NCI-H2107 (cell line): ENCODE results near the gene RNF31.
"Not testable (repeated sequence)": the region's sequence is repeated elsewhere in the genome, so short reads cannot be mapped to it uniquely, and the experiment has no call there.

Source experiments
- DNase-seq: peaks from one replicate; lab custom pipeline; 2025; lab: John Stamatoyannopoulos, UW

The RNF31 gene

DNA sequence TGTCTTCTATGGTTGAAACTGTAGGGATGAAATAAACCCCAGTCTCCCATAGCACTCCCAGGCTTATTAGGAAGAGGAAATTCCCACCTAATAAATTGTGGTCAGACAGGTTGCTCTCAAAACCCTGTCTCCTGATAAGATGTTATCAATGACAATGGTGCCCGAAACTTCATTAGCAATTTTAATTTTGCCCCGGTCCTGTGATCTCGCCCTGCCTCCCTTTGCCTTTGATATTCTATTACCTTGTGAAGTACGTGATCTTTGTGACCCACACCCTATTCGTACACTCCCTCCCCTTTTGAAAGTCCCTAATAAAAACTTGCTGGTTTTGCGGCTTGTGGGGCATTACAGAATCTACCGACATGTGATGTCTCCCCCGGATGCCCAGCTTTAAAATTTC is 55.2 kb downstream of the RNF31 start:
- not testable (repeated sequence) for DNase-seq

DNA sequence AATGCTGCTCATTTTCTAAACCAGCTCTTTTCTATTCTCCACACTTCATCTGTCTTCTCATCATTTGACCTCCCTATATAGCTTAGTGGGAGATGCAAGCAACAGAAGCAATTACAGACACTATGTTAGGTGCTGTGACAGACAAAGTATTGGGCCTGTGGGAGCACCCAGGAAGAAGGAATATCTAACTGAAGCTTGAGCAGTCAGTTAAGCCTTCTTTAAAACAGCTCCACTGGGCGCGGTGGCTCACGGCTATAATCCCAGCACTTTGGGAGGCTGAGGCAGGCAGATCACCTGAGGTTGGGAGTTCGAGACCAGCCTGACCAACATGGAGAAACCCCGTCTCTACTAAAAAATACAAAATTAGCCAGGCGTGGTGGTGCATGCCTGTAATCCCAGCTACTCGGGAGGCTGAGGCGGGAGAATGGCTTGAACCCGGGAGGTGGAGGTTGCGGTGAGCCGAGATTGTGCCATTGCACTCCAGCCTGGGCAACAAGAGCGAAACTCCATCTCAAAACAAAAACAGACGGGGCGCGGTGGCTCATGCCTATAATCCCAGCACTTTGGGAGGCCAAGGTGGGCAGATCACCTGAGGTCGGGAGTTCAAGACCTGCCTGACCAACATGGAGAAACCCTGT is 56.1 kb downstream of the RNF31 start:
- not testable (repeated sequence) for DNase-seq

DNA sequence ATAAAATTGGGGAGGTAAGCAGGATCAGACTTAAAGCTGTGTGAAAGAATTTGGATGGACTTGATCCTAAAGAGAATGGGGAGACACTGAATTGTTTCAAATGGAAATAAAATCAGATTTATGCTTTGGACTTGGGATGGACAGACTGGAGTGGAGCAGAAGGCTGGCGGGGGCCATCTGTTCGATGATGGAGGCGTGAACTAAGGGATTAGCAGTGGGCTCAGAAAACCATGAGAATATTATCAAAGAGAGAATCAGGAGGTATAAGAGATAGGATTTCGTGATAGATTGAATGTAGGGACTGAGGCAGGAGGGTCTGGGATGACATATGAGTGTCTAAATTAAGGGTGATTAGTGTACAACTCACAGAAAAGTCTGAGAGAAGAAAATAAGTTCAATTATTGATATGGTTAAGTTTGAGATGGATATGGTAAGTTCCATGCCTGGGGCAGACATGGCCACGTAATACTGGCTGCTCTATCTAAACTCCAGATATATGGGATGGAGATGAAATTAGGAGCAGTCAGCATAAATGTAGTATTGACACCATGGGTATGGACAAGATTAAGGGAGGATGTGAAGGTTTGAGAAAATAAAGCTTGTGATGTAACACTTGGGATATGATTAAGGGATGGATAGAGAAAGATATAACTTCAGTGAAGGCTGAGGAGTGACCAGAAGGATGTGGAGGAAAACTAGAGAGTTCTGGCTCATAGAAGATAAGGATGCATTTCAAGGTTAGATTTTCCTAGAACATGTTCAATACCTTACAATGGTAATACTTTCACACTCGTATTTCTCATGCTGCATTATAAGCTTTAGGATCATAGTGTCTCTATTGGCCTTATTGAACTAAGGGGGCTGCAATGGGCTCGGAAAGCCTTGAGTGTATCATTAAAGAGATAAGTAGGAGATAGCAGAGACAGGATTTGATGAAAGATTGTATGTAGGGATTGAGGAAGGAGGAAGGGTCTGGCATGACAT is 57.2 kb downstream of the RNF31 start:
- no peak for DNase-seq

DNA sequence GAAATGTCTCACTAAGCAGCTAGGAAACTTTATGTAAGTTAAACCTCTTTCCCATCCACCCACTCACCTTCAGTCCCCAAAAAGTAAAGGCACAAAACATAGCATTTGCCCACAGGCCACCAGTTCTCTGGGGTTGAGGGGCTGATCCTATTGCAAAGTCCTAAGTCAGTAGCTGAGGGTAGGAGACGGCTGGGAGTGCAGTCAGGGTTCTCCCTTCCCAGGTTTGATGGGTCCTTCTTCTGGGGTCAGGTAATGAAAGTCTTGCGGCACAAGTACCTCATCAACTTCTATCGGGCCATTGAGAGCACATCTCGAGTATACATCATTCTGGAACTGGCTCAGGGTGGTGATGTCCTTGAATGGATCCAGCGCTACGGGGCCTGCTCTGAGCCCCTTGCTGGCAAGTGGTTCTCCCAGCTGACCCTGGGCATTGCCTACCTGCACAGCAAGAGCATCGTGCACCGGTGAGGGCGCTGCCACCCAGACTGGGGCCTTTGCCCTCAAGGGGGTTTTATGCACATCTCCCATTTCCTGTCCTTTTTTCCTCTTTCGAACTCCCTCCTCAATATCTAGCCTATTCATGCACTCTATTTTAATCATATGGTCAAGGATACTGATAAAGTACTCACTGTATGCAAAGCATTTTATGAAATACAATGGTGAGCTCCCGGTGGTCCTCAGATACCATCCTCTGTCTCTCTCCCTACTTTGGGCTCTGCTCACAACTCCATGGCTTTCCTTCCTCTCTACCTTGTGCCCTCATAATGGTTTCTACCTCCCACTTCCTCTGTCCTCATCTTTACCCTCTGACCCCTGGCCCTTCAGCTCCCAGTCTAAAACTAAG is 59.2 kb downstream of the RNF31 start:
- no peak for DNase-seq

DNA sequence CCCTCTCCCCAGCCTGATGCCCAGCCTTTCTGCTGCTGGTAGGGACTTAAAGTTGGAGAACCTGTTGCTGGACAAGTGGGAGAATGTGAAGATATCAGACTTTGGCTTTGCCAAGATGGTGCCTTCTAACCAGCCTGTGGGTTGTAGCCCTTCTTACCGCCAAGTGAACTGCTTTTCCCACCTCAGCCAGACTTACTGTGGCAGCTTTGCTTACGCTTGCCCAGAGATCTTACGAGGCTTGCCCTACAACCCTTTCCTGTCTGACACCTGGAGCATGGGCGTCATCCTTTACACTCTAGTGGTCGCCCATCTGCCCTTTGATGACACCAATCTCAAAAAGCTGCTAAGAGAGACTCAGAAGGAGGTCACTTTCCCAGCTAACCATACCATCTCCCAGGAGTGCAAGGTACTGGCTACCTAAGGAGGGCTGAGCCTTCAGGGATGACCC is 59.8 kb downstream of the RNF31 start:
- DNase-seq = no peak

DNA sequence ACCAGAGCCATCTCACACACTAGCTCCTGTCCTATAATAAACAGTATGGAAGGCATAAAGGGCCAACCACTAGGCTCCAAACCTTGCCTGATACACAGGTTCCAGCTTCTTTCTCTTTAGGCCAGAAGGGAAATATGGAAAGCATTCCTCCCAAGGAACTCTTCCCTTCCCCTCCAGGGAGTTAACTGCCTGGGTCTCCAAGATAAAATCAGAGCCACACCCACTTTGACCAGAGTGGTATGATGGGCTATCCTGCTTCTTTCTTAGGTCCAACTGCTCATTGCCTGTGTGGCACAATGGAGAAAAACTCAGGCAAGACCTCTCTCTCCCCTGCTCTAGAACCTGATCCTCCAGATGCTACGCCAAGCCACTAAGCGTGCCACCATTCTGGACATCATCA is 60.3 kb downstream of the RNF31 start:
- DNase-seq = no peak
